Measurements from ENCODE around the gene REXO1.

DNA sequence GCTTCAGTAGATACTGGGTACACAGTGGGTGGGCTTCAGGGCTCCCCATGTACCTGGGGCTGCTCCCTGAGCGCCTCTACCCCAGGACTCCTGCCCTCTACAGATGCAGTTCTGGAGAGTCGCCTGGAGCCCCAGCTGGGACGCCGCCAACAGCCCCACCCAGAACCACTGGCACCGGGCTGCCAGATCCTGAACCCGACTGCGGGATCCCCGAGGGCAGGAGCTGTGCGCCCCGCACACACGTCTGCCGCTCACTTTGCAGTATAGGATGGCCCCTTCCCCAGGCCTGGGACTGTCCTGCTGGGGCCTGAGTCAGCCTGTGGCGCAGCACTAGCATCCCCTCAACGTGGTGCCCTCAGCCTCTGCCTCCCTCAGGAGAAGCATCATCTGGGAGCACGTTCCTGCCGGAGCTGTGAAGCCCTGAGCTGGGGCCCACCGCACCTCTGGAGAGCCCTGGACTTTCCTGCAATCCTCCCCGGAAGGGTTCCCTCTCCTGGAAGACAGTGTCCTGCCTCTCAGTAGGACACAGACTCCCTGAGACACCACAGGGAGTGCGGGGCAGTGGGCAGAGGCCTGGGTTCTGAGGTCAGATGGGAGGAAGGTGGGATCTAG lies 3.7 kb downstream of the REXO1 start:
- TF ChIP-seq, protein P1, sequence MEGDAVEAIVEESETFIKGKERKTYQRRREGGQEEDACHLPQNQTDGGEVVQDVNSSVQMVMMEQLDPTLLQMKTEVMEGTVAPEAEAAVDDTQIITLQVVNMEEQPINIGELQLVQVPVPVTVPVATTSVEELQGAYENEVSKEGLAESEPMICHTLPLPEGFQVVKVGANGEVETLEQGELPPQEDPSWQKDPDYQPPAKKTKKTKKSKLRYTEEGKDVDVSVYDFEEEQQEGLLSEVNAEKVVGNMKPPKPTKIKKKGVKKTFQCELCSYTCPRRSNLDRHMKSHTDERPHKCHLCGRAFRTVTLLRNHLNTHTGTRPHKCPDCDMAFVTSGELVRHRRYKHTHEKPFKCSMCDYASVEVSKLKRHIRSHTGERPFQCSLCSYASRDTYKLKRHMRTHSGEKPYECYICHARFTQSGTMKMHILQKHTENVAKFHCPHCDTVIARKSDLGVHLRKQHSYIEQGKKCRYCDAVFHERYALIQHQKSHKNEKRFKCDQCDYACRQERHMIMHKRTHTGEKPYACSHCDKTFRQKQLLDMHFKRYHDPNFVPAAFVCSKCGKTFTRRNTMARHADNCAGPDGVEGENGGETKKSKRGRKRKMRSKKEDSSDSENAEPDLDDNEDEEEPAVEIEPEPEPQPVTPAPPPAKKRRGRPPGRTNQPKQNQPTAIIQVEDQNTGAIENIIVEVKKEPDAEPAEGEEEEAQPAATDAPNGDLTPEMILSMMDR (tag by site-specific recombination; IDR thresholded peaks at IDR 0.05), result no peak
- TF ChIP-seq, protein P2, sequence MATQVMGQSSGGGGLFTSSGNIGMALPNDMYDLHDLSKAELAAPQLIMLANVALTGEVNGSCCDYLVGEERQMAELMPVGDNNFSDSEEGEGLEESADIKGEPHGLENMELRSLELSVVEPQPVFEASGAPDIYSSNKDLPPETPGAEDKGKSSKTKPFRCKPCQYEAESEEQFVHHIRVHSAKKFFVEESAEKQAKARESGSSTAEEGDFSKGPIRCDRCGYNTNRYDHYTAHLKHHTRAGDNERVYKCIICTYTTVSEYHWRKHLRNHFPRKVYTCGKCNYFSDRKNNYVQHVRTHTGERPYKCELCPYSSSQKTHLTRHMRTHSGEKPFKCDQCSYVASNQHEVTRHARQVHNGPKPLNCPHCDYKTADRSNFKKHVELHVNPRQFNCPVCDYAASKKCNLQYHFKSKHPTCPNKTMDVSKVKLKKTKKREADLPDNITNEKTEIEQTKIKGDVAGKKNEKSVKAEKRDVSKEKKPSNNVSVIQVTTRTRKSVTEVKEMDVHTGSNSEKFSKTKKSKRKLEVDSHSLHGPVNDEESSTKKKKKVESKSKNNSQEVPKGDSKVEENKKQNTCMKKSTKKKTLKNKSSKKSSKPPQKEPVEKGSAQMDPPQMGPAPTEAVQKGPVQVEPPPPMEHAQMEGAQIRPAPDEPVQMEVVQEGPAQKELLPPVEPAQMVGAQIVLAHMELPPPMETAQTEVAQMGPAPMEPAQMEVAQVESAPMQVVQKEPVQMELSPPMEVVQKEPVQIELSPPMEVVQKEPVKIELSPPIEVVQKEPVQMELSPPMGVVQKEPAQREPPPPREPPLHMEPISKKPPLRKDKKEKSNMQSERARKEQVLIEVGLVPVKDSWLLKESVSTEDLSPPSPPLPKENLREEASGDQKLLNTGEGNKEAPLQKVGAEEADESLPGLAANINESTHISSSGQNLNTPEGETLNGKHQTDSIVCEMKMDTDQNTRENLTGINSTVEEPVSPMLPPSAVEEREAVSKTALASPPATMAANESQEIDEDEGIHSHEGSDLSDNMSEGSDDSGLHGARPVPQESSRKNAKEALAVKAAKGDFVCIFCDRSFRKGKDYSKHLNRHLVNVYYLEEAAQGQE (tag by site-specific recombination; IDR thresholded peaks at IDR 0.05), result no peak
- TF ChIP-seq ZNF768 (tag by site-specific recombination; IDR thresholded peaks at IDR 0.05) (no peak), ZNF677 (tag by site-specific recombination; IDR thresholded peaks at IDR 0.05) (no peak), ZNF558 (tag by site-specific recombination; IDR thresholded peaks at IDR 0.05) (no peak), ZNF530 (tag by site-specific recombination; IDR thresholded peaks at IDR 0.05; ENCODE audit: low read depth) (no peak), ZNF561 (tag by site-specific recombination; IDR thresholded peaks at IDR 0.05; ENCODE audit: borderline replicate concordance) (no peak), MEIS1 (CRISPR knock-in tag; IDR thresholded peaks at IDR 0.05; ENCODE audit: borderline replicate concordance) (no peak)
- TF ChIP-seq, protein P3, sequence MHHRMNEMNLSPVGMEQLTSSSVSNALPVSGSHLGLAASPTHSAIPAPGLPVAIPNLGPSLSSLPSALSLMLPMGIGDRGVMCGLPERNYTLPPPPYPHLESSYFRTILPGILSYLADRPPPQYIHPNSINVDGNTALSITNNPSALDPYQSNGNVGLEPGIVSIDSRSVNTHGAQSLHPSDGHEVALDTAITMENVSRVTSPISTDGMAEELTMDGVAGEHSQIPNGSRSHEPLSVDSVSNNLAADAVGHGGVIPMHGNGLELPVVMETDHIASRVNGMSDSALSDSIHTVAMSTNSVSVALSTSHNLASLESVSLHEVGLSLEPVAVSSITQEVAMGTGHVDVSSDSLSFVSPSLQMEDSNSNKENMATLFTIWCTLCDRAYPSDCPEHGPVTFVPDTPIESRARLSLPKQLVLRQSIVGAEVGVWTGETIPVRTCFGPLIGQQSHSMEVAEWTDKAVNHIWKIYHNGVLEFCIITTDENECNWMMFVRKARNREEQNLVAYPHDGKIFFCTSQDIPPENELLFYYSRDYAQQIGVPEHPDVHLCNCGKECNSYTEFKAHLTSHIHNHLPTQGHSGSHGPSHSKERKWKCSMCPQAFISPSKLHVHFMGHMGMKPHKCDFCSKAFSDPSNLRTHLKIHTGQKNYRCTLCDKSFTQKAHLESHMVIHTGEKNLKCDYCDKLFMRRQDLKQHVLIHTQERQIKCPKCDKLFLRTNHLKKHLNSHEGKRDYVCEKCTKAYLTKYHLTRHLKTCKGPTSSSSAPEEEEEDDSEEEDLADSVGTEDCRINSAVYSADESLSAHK (tag by site-specific recombination; IDR thresholded peaks at IDR 0.05), result no peak
- TF ChIP-seq, protein P4, sequence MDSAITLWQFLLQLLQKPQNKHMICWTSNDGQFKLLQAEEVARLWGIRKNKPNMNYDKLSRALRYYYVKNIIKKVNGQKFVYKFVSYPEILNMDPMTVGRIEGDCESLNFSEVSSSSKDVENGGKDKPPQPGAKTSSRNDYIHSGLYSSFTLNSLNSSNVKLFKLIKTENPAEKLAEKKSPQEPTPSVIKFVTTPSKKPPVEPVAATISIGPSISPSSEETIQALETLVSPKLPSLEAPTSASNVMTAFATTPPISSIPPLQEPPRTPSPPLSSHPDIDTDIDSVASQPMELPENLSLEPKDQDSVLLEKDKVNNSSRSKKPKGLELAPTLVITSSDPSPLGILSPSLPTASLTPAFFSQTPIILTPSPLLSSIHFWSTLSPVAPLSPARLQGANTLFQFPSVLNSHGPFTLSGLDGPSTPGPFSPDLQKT (IDR thresholded peaks at IDR 0.05; ENCODE audit: borderline replicate concordance, low read depth, low read length), result no peak

Measured in HEK293 (cell line).